Measurements from ENCODE around the gene SPACA6. TPM values are rescaled to one million over a fixed set of nuclear protein-coding genes. Genes with fewer than 3 reads are reported as not detected.

The SPACA6 gene
- total and polyA plus RNA-seq, 10 of the 15 experiments (the other 5 are each of a cell fraction or from before 2014, with no cell fraction given) = 0.31 to 6.5 (median 1.7) TPM

DNA sequence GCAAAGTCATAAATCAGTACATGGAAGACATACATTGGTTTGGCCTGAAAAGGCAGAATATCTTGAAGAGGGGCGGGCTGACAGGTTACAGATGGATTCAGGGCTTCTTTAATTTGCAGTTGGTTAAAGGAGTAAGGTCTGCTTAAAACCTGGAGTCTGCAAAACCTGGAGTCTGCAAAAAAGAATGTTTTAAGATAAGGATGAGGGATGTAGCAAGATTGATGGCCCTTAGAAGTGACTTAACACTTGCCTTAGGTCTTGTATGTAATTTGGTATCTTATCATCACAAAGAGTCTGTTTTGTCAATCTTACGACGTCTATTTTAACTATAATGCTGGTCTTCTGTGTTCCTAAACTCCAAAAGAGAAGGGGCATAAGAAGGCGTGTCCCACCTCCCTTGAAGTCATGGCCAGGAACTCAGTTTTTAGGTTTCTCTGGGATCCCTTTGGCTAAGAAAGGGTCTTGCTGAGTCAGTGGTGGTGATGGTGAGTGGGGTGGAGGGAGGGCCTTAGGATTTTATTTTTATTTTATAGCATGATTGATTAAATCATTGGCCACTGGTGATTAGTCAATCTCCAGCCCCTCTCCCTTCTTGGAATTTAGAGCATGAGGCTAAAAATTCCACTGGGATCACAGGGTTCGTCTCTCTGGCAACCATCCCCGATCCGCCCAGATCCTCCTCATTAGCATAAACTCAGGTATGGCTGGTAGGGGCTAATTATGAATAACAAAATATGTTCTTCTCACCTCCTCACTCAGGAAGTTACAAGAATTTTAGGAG, 40.8 kb downstream of the SPACA6 start:
- intact Hi-C loops (cut with micrococcal nuclease; ENCODE audit: unreplicated experiment) = no loop called here
- Histone ChIP-seq H3K27ac (ENCODE audit: control insufficient read depth, insufficient read depth) (no peak overlapping the region), H3K4me1 (ENCODE audit: control insufficient read depth, insufficient read depth, low read length) (no peaks in the 10 kb centered on the region), H3K9ac (ENCODE audit: control insufficient read depth, insufficient read depth, low read length) (no peak overlapping the region), H3K4me2 (ENCODE audit: control insufficient read depth, insufficient read depth) (no peak overlapping the region), H3K27me3 (replicated peaks in 1 of 2; ENCODE audit: control insufficient read depth in 2 of 2, insufficient read depth in 2 of 2, low read length in 1 of 2) (no peaks in the 10 kb centered on the region), H3K79me2 (ENCODE audit: control insufficient read depth, insufficient read depth, low read length) (no peaks in the 10 kb centered on the region), H4K20me1 (ENCODE audit: control insufficient read depth, insufficient read depth) (no peaks in the 10 kb centered on the region), H2AFZ (ENCODE audit: control insufficient read depth, low read depth, low read length) (no peak overlapping the region), H3K4me3 (no peak overlapping the region), H3K9me3 (replicated peaks; ENCODE audit: control insufficient read depth, insufficient read depth, low read length) (peaks cover 2% of the 10 kb centered on the region; the same call in 1 of the 3 replicates), H3K36me3 (ENCODE audit: control insufficient read depth in 2 of 2, insufficient read depth in 2 of 2, low read length in 1 of 2) (no peaks in the 10 kb centered on the region)
- BruUV-seq (replicated peaks) = no TSS peak
- no peak for ATAC-seq
- RAD21 ChIA-PET (ENCODE audit: unreplicated experiment) = no interaction called here
- POLR2A ChIA-PET = no interaction called here
- in situ Hi-C loops (cut with MboI) = no loop called here
- no peak for DNase-seq (ENCODE audit: low read depth, low spot score)
- no peak for FAIRE-seq
- CTCF ChIA-PET = no interaction called here
- SMC1A ChIA-PET (ENCODE audit: uncharacterized antibody, unreplicated experiment) = no interaction called here
- WGBS (ENCODE audit: insufficient coverage, insufficient replicate concordance, low lambda C conversion rate, missing lambda C conversion rate) = 48% methylated on average over 7 of the region's 7 CpGs
- TF ChIP-seq IRF4 (IDR thresholded peaks at IDR 0.05; ENCODE audit: low read depth, low read length) (no peak), RAD51 (IDR thresholded peaks at IDR 0.05) (no peak), LARP7 (IDR thresholded peaks at IDR 0.05) (no peak), TCF7 (IDR thresholded peaks at IDR 0.05; ENCODE audit: borderline replicate concordance) (no peak), KAT2A (conservative IDR thresholded peaks at IDR 0.05; ENCODE audit: control insufficient read depth, low read depth, low read length) (no peak), SPI1 (IDR thresholded peaks at IDR 0.05; ENCODE audit: borderline replicate concordance, insufficient read depth, low read depth, low read length) (no peak), EED (IDR thresholded peaks at IDR 0.05; ENCODE audit: low read depth) (no peak), ATF3 (IDR thresholded peaks at IDR 0.05; ENCODE audit: borderline replicate concordance, extremely low read depth, low read depth, low read length) (no peak), ZNF207 (IDR thresholded peaks at IDR 0.05; ENCODE audit: borderline replicate concordance) (no peak), PKNOX1 (IDR thresholded peaks at IDR 0.05) (no peak), JUND (IDR thresholded peaks at IDR 0.05; ENCODE audit: low read depth, low read length) (no peak), CBX3 (IDR thresholded peaks at IDR 0.05; ENCODE audit: borderline replicate concordance, low read depth) (no peak), BMI1 (IDR thresholded peaks at IDR 0.05; ENCODE audit: borderline replicate concordance) (no peak), MXI1 (IDR thresholded peaks at IDR 0.05; ENCODE audit: low read depth, low read length) (no peak), NFYB (IDR thresholded peaks at IDR 0.05; ENCODE audit: insufficient read depth, low read depth, low read length) (no peak)
- TF ChIP-seq, protein P1, sequence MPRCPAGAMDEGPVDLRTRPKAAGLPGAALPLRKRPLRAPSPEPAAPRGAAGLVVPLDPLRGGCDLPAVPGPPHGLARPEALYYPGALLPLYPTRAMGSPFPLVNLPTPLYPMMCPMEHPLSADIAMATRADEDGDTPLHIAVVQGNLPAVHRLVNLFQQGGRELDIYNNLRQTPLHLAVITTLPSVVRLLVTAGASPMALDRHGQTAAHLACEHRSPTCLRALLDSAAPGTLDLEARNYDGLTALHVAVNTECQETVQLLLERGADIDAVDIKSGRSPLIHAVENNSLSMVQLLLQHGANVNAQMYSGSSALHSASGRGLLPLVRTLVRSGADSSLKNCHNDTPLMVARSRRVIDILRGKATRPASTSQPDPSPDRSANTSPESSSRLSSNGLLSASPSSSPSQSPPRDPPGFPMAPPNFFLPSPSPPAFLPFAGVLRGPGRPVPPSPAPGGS (IDR thresholded peaks at IDR 0.05; ENCODE audit: borderline replicate concordance, insufficient read depth, low read depth, low read length, poor library complexity, severe bottlenecking) = no peak
- TF ChIP-seq, protein P2, sequence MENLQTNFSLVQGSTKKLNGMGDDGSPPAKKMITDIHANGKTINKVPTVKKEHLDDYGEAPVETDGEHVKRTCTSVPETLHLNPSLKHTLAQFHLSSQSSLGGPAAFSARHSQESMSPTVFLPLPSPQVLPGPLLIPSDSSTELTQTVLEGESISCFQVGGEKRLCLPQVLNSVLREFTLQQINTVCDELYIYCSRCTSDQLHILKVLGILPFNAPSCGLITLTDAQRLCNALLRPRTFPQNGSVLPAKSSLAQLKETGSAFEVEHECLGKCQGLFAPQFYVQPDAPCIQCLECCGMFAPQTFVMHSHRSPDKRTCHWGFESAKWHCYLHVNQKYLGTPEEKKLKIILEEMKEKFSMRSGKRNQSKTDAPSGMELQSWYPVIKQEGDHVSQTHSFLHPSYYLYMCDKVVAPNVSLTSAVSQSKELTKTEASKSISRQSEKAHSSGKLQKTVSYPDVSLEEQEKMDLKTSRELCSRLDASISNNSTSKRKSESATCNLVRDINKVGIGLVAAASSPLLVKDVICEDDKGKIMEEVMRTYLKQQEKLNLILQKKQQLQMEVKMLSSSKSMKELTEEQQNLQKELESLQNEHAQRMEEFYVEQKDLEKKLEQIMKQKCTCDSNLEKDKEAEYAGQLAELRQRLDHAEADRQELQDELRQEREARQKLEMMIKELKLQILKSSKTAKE (IDR thresholded peaks at IDR 0.05; ENCODE audit: low read depth, poor library complexity, severe bottlenecking) = no peak
- TF ChIP-seq, protein P3, sequence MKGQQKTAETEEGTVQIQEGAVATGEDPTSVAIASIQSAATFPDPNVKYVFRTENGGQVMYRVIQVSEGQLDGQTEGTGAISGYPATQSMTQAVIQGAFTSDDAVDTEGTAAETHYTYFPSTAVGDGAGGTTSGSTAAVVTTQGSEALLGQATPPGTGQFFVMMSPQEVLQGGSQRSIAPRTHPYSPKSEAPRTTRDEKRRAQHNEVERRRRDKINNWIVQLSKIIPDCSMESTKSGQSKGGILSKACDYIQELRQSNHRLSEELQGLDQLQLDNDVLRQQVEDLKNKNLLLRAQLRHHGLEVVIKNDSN (IDR thresholded peaks at IDR 0.05; ENCODE audit: borderline replicate concordance, extremely low read length, insufficient read depth, low read depth, low read length) = no peak

Measured in GM12878 (cell line).